Tibial artery (tissue), 4 donors: ENCODE data around the gene WNT9A.
"Not testable (repeated sequence)": the region's sequence is repeated elsewhere in the genome, so short reads cannot be mapped to it uniquely, and the experiment has no call there.

Experiments
- DNase-seq, 2 donors: peaks; one replicate each; pipeline ENCODE4 v3.0.0-alpha.2; 2019
- H3K27ac ChIP-seq, 2 donors: fragments of 200-600 bp; sonication (generic) in 1 of 2; 1 replicate in 1 of 2; 2 replicates in 1 of 2; pipeline ENCODE4 v1.5.1; 2018 to 2019; ENCODE audit warnings: mild to moderate bottlenecking in 1 of 2
- H3K27me3 ChIP-seq, 2 donors: fragments of 200-600 bp; sonication (generic) in 1 of 2; one replicate each; pipeline versions ENCODE4 v1.5.1 to v1.6.0; 2016 to 2019
- H3K36me3 ChIP-seq, 3 donors: fragments of 200-600 bp; sonication (generic) in 2 of 3; one replicate each; pipeline ENCODE4 v1.5.1; 2016 to 2019; ENCODE audit warnings: mild to moderate bottlenecking in 2 of 3
- H3K4me1 ChIP-seq, 4 donors: fragments of 200-600 bp; sonication (generic) in 2 of 4; 1 replicate in 3 of 4; 2 replicates in 1 of 4; pipeline ENCODE4 v1.5.1; 2016 to 2019
- H3K4me3 ChIP-seq, 2 donors: fragments of 200-600 bp; sonication (generic) in 1 of 2; 1 replicate in 1 of 2; 2 replicates in 1 of 2; pipeline ENCODE4 v1.5.1; 2018 to 2019; ENCODE audit warnings: mild to moderate bottlenecking in 2 of 2
- H3K9me3 ChIP-seq, 3 donors: fragments of 200-600 bp; sonication (generic) in 1 of 3; one replicate each; pipeline ENCODE4 v1.5.1; 2016 to 2019
- intact Hi-C: fragments of 100-400 bp; cut with DNase I; formaldehyde crosslinking; loops from one replicate; pipeline ENCODE4 v1.15.0; 2023; ENCODE audit warnings: low total_unique reads
- TF ChIP-seq, protein P1 (sequence below), 2 experiments: fragments of 200-600 bp in 1 of 2; fragments of 450-650 bp in 1 of 2; IDR thresholded peaks; one replicate each; pipeline ENCODE4 v1.5.1; 2017 to 2019; ENCODE audit warnings: antibody characterized with exemption in 2 of 2, mild to moderate bottlenecking in 1 of 2, moderate library complexity in 1 of 2

WNT9A gene

GRCh38 chr1:227971643-227972282, 24.0 kb upstream of the WNT9A start:
- H3K4me1 ChIP-seq, H3K4me3 ChIP-seq, H3K36me3 ChIP-seq, intact Hi-C loops, H3K27ac ChIP-seq, H3K27me3 ChIP-seq, H3K9me3 ChIP-seq: not testable (repeated sequence)
- DNase-seq = peak in 1 of 2 donors; percentile 44

DNA sequence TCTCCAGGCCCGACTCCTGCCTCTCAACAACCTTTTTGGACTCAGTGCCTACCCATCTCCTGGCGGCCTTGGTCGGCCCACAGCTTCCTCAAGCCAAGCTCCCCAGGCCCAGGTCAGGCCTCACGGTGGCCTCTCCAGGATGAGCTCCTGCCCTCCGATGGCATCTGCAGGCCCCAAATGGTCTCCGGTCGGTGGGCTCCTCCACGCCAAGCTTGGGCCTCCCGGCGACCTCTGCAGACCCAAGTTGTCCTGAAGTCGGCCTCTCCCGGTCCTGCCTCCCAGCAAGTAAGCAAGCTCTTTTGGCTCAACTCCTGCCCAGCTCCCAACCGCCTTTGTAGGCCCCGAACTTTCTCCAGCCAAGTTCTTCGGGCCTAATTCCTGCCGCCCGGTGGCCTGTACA, 23.5 kb upstream of the WNT9A start:
- DNase-seq = peak in 1 of 2 donors; percentile 34
- H3K9me3 ChIP-seq, H3K4me1 ChIP-seq, intact Hi-C loops, H3K27me3 ChIP-seq, H3K36me3 ChIP-seq, H3K4me3 ChIP-seq, H3K27ac ChIP-seq: not testable (repeated sequence)

DNA sequence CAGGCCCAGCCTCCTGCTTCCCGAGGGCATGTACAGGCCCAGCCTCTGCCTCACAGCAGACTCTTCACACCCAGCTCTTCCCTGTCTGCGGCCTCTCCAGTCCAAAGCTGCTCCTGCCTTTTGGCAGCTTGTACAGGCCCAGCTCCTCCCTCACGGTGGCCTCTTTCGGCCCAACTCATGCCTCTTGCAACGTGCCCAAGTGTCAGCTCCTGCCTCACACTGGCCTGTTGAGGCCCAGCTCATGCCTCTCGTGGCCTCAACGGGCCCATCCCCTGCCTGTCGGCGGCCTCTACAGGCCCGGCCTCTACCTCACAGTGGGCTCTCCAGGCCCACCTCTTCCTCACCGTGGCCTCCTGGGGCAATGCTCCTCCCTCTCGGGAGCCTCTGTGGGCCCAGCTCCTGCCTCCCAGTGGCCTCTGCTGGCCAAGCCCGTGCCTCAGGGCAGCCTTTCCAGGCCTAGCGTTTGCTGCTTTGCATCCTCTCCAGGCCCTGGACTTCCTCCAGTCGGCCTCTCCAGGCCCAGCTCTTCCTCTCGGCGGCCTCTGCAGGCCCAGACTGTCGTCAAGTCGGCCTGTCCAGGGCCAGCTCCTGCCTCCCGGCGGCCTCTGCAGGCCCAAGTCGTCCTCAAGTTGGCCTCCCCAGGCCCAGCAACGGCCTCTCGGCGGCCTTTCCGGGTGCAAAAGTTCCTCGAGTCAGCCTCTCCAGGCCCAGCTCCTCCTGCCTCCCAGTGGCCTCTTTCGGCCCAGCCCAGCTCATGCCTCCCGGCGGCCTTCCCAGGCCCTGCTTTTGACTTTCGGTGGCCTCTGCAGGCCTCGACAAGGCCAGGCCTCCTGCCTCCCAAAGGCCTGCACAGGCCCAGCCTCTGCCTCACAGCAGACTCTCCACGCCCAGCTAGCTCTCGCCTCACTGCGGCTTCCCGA, 22.6 kb upstream of the WNT9A start:
- H3K36me3 ChIP-seq, H3K4me3 ChIP-seq, intact Hi-C loops, H3K9me3 ChIP-seq, H3K27ac ChIP-seq, H3K27me3 ChIP-seq, H3K4me1 ChIP-seq: not testable (repeated sequence)
- DNase-seq = peak in 1 of 2 donors; percentile 32

DNA sequence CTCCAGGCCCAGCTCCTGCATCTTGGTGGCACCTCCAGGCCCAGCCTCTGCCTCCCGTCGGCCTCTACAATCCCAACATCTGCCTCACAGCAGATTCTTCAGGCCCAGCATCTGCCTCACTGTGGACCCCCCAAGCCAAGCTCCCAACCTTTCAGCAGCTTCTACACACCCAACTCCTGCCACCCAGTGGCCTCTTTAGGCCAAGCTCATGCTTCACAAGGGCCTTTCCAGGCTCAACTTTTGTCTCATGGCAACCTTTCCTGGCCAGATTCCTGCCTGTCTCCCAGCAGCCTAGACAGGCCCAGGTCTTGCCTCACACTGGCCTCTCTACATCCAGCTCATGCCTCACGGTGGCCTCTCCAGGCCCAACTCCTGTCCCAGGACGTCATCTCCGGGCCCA, 20.1 kb upstream of the WNT9A start:
- intact Hi-C loops, H3K27ac ChIP-seq, H3K36me3 ChIP-seq, H3K9me3 ChIP-seq, H3K27me3 ChIP-seq, H3K4me3 ChIP-seq, DNase-seq, H3K4me1 ChIP-seq: not testable (repeated sequence)

- H3K27me3 ChIP-seq, intact Hi-C loops, H3K36me3 ChIP-seq, DNase-seq, H3K27ac ChIP-seq, H3K4me1 ChIP-seq, H3K9me3 ChIP-seq, H3K4me3 ChIP-seq: not testable (repeated sequence)
Measured at GRCh38 chr1:227966733-227967132, 19.0 kb upstream of the WNT9A start.

GRCh38 chr1:227961651-227962466, 14.1 kb upstream of the WNT9A start:
- no peak for DNase-seq
- Histone ChIP-seq H3K27ac (no peak overlapping the region), H3K27me3 (peaks cover 0 to 33% of the 10 kb centered on the region in 2 donors), H3K9me3 (no peaks in the 10 kb centered on the region), H3K4me1 (no peaks in the 10 kb centered on the region), H3K36me3 (no peaks in the 10 kb centered on the region), H3K4me3 (no peak overlapping the region)
- TF ChIP-seq, protein P1, sequence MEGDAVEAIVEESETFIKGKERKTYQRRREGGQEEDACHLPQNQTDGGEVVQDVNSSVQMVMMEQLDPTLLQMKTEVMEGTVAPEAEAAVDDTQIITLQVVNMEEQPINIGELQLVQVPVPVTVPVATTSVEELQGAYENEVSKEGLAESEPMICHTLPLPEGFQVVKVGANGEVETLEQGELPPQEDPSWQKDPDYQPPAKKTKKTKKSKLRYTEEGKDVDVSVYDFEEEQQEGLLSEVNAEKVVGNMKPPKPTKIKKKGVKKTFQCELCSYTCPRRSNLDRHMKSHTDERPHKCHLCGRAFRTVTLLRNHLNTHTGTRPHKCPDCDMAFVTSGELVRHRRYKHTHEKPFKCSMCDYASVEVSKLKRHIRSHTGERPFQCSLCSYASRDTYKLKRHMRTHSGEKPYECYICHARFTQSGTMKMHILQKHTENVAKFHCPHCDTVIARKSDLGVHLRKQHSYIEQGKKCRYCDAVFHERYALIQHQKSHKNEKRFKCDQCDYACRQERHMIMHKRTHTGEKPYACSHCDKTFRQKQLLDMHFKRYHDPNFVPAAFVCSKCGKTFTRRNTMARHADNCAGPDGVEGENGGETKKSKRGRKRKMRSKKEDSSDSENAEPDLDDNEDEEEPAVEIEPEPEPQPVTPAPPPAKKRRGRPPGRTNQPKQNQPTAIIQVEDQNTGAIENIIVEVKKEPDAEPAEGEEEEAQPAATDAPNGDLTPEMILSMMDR (IDR thresholded peaks at IDR 0.05) = no peak
- intact Hi-C loops = no loop called here

DNA sequence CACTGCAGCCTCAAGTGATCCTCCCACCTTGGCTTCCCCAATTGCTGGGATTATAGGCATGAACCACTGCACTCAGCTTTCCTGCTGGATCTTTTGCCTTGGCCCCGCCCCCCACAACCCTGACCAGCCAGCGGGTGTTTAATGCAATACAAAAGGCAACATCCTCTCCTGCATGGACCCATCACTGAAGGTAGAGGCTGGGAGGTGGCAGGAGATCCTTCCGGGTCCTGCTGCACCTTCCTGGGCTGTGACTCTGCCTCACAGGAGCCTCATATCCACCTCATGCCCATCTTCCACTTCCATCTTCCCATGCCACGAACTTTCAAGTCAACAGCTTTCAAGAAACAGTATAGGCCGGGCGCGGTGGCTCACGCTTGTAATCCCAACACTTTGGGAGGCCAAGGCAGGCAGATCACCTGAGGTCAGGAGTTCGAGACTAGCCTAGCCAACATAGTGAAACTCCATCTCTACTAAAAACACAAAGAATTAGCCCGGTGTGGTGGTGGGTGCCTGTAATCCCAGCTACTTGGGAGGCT, 11.7 kb upstream of the WNT9A start:
- no peak overlapping the region for H3K27ac ChIP-seq
- H3K4me1 ChIP-seq = no peaks in the 10 kb centered on the region
- H3K36me3 ChIP-seq = no peaks in the 10 kb centered on the region
- intact Hi-C loops = no loop called here
- no peak overlapping the region for H3K4me3 ChIP-seq
- peaks cover 0 to 37% of the 10 kb centered on the region in 2 donors for H3K27me3 ChIP-seq
- H3K9me3 ChIP-seq = peaks cover 0 to 9% (median 2%) of the 10 kb centered on the region in 3 donors
- TF ChIP-seq, protein P1 (IDR thresholded peaks at IDR 0.05) = no peak
- peak in 1 of 2 donors; percentile 44 for DNase-seq
